Measurements from ENCODE around the gene UACA. TPM values are rescaled to one million over a fixed set of nuclear protein-coding genes. Genes with fewer than 3 reads are reported as not detected.
"Not testable (repeated sequence)": the region's sequence is repeated elsewhere in the genome, so short reads cannot be mapped to it uniquely, and the experiment has no call there.

UACA gene
- 1 to 10 TPM in 1 of 2 experiments, under 1 TPM in 1; 0.58 to 1.3 TPM for total RNA-seq

GRCh38 chr15:70763120-70763949 lies at the start of gene UACA:
UACA (minus strand) TSS chr15:70763558; CDS start chr15:70763407, 151 bp downstream.
- peaks cover 60% of the 10 kb centered on the region for H3K27me3 Mint-ChIP-seq

GRCh38 chr15:70812827-70813364 lies 49.5 kb upstream of the UACA start:
- POLR2A ChIA-PET: no interaction called here

More at GRCh38 chr15:70763120-70763949, at the start of gene UACA:
- H3K36me3 Mint-ChIP-seq (ENCODE audit: low read depth): no peaks in the 10 kb centered on the region
- H3K27ac Mint-ChIP-seq: no peak within 1 kb of the TSS
- peaks cover 23% of the 10 kb centered on the region for H3K4me1 Mint-ChIP-seq
- POLR2A ChIA-PET: no interaction called here
- peak within 1 kb of the TSS; percentile 77 for H3K4me3 Mint-ChIP-seq
- CTCF ChIA-PET: no interaction called here
- peak; percentile 79 for DNase-seq
- H3K9me3 Mint-ChIP-seq: no peaks in the 10 kb centered on the region

GRCh38 chr15:70810916-70811578 lies 47.7 kb upstream of the UACA start:
- H3K27me3 Mint-ChIP-seq: peaks cover 12% of the 10 kb centered on the region
- CTCF ChIA-PET: interaction anchor here (0.8 to 2.4 kb wide), 10 partner anchors 9 to 135 kb away, joined by 3 to 19 read pairs (median 4); no protein-coding TSS in a partner anchor
- no peak overlapping the region for H3K4me3 Mint-ChIP-seq
- DNase-seq: no peak
- H3K9me3 Mint-ChIP-seq: no peaks in the 10 kb centered on the region
- H3K4me1 Mint-ChIP-seq: peaks cover 2% of the 10 kb centered on the region
- POLR2A ChIA-PET: no interaction called here
- H3K27ac Mint-ChIP-seq: no peak overlapping the region
- no peaks in the 10 kb centered on the region for H3K36me3 Mint-ChIP-seq (ENCODE audit: low read depth)

More at GRCh38 chr15:70812827-70813364, 49.5 kb upstream of the UACA start:
- DNase-seq: no peak
- Mint-ChIP-seq H3K4me3 (no peak overlapping the region), H3K9me3 (no peaks in the 10 kb centered on the region), H3K36me3 (ENCODE audit: low read depth) (no peaks in the 10 kb centered on the region), H3K4me1 (peaks cover 2% of the 10 kb centered on the region), H3K27me3 (peaks cover 12% of the 10 kb centered on the region), H3K27ac (no peak overlapping the region)
- CTCF ChIA-PET: interaction anchor here (1.1 to 2.4 kb wide), 5 partner anchors 11 to 1337 kb away, joined by 3 to 14 read pairs (median 4); no protein-coding TSS in a partner anchor

GRCh38 chr15:70806992-70807712 lies 43.8 kb upstream of the UACA start:
- ChIA-PET CTCF (no interaction called here), POLR2A (no interaction called here)
- Mint-ChIP-seq H3K27me3 (peaks cover 7% of the 10 kb centered on the region), H3K4me3 (no peak overlapping the region), H3K9me3 (no peaks in the 10 kb centered on the region), H3K36me3 (ENCODE audit: low read depth) (no peaks in the 10 kb centered on the region), H3K4me1 (peaks cover 2% of the 10 kb centered on the region), H3K27ac (no peak overlapping the region)
- no peak for DNase-seq

GRCh38 chr15:70804388-70804787 lies 41.0 kb upstream of the UACA start:
- DNase-seq; H3K4me1 Mint-ChIP-seq; H3K27ac Mint-ChIP-seq; H3K9me3 Mint-ChIP-seq; H3K36me3 Mint-ChIP-seq (ENCODE audit: low read depth); CTCF ChIA-PET; H3K4me3 Mint-ChIP-seq; POLR2A ChIA-PET; H3K27me3 Mint-ChIP-seq: not testable (repeated sequence)

GRCh38 chr15:70802629-70803028 lies 39.3 kb upstream of the UACA start:
- H3K9me3 Mint-ChIP-seq: no peaks in the 10 kb centered on the region
- ChIA-PET POLR2A (no interaction called here), CTCF (interaction anchor here (2.5 kb wide), 1 partner anchor 9 kb away, joined by 7 read pairs; no protein-coding TSS in a partner anchor)
- DNase-seq: no peak
- H3K27ac Mint-ChIP-seq: no peak overlapping the region
- no peak overlapping the region for H3K4me3 Mint-ChIP-seq
- H3K4me1 Mint-ChIP-seq: no peaks in the 10 kb centered on the region
- no peaks in the 10 kb centered on the region for H3K27me3 Mint-ChIP-seq
- H3K36me3 Mint-ChIP-seq (ENCODE audit: low read depth): no peaks in the 10 kb centered on the region

- H3K4me3 Mint-ChIP-seq: no peak overlapping the region
- no peaks in the 10 kb centered on the region for H3K4me1 Mint-ChIP-seq
- H3K9me3 Mint-ChIP-seq: no peaks in the 10 kb centered on the region
- POLR2A ChIA-PET: interaction anchor here (1.7 kb wide), 1 partner anchor 10 kb away, joined by 4 read pairs; no protein-coding TSS in a partner anchor
- no peaks in the 10 kb centered on the region for H3K27me3 Mint-ChIP-seq
- no peaks in the 10 kb centered on the region for H3K36me3 Mint-ChIP-seq (ENCODE audit: low read depth)
- CTCF ChIA-PET: interaction anchor here (2.5 kb wide), 1 partner anchor 11 kb away, joined by 7 read pairs; no protein-coding TSS in a partner anchor
- no peak for DNase-seq
- H3K27ac Mint-ChIP-seq: no peak overlapping the region
Measured at GRCh38 chr15:70801109-70801508, 37.8 kb upstream of the UACA start.

GRCh38 chr15:70799667-70800450 lies 36.5 kb upstream of the UACA start:
- ChIA-PET CTCF (interaction anchor here (0.5 to 1.4 kb wide), 3 partner anchors 11 to 192 kb away, joined by 3 read pairs; no protein-coding TSS in a partner anchor), POLR2A (interaction anchor here (1.7 kb wide), 1 partner anchor 8 kb away, joined by 4 read pairs; no protein-coding TSS in a partner anchor)
- H3K9me3 Mint-ChIP-seq: no peaks in the 10 kb centered on the region
- H3K27me3 Mint-ChIP-seq: no peaks in the 10 kb centered on the region
- no peaks in the 10 kb centered on the region for H3K36me3 Mint-ChIP-seq (ENCODE audit: low read depth)
- H3K27ac Mint-ChIP-seq: no peak overlapping the region
- no peak for DNase-seq
- H3K4me1 Mint-ChIP-seq: no peaks in the 10 kb centered on the region
- H3K4me3 Mint-ChIP-seq: no peak overlapping the region

- Mint-ChIP-seq H3K4me3 (no peak overlapping the region), H3K9me3 (no peaks in the 10 kb centered on the region), H3K4me1 (no peaks in the 10 kb centered on the region), H3K27ac (no peak overlapping the region), H3K36me3 (ENCODE audit: low read depth) (no peaks in the 10 kb centered on the region), H3K27me3 (peaks cover 4% of the 10 kb centered on the region)
- ChIA-PET CTCF (no interaction called here), POLR2A (no interaction called here)
- DNase-seq: no peak
Measured at GRCh38 chr15:70797464-70797863, 34.1 kb upstream of the UACA start.

- peaks cover 10% of the 10 kb centered on the region for H3K27me3 Mint-ChIP-seq
- no peak for DNase-seq
- H3K36me3 Mint-ChIP-seq (ENCODE audit: low read depth): no peaks in the 10 kb centered on the region
- no peaks in the 10 kb centered on the region for H3K9me3 Mint-ChIP-seq
- H3K4me3 Mint-ChIP-seq: no peak overlapping the region
- ChIA-PET CTCF (no interaction called here), POLR2A (no interaction called here)
- no peak overlapping the region for H3K27ac Mint-ChIP-seq
- no peaks in the 10 kb centered on the region for H3K4me1 Mint-ChIP-seq
Measured at GRCh38 chr15:70796516-70797310, 33.4 kb upstream of the UACA start.

- no peak for DNase-seq
- no peaks in the 10 kb centered on the region for H3K36me3 Mint-ChIP-seq (ENCODE audit: low read depth)
- ChIA-PET CTCF (no interaction called here), POLR2A (no interaction called here)
- H3K4me1 Mint-ChIP-seq: no peaks in the 10 kb centered on the region
- H3K27ac Mint-ChIP-seq: no peak overlapping the region
- no peaks in the 10 kb centered on the region for H3K9me3 Mint-ChIP-seq
- H3K27me3 Mint-ChIP-seq: peaks cover 10% of the 10 kb centered on the region
- no peak overlapping the region for H3K4me3 Mint-ChIP-seq
Measured at GRCh38 chr15:70795311-70795665, 31.9 kb upstream of the UACA start.

Measured in activated CD4-positive, alpha-beta memory T cell treated with anti-CD3 and anti-CD28 coated beads, Interleukin-2, amount 10 ng/mL, durations not matched to agents 7 days and 5 days (primary cell).